Mucosa of descending colon (tissue), 3 donors: ENCODE results near the gene TOMM5. TPM values are rescaled to one million over a fixed set of nuclear protein-coding genes. Genes with fewer than 3 reads are reported as not detected.

ENCODE experiments used
- ATAC-seq: fragments of 200-7000 bp; cut with Tn5 transposase; one replicate; pipeline ENCODE4 v1.9.1; 2020; ENCODE audit warnings: mild to moderate bottlenecking, moderate library complexity
- DNase-seq, 3 donors: peaks; one replicate each; pipeline ENCODE4 v3.0.0-alpha.2; 2020
- H3K36me3 ChIP-seq: fragments of 200-600 bp; one replicate; pipeline ENCODE4 v1.8.0; 2021; ENCODE audit warnings: low read depth, mild to moderate bottlenecking
- H3K4me1 ChIP-seq: fragments of 200-600 bp; one replicate; pipeline ENCODE4 v1.8.0; 2021; ENCODE audit warnings: low read depth, mild to moderate bottlenecking
- H3K4me3 ChIP-seq: fragments of 200-600 bp; one replicate; pipeline ENCODE4 v1.8.0; 2021; ENCODE audit warnings: mild to moderate bottlenecking
- H3K9me3 ChIP-seq: fragments of 200-600 bp; one replicate; pipeline ENCODE4 v1.8.0; 2021; ENCODE audit warnings: mild to moderate bottlenecking
- intact Hi-C, 2 donors: fragments of 100-400 bp; cut with DNase I in 1 of 2; cut with micrococcal nuclease in 1 of 2; formaldehyde crosslinking; loops; one replicate each; pipeline versions ENCODE4 v1.11.0 to v1.11.1; 2022; cut with DNase I, micrococcal nuclease
- total RNA-seq, 3 donors: library from RNA; stranded (reverse); fragmentation: NEBNext Ultra II Directional in 2 of 3; extraction: Animal tissue kit (Norgen Biotek cat#: 25700) in 2 of 3; gene quantifications; one replicate each; pipeline versions ENCODE4 v1.2.1 to v1.2.4, GENCODE V29; 2021 to 2023
- TF ChIP-seq, protein P1 (sequence below): fragments of 200-600 bp; IDR thresholded peaks from one replicate; pipeline ENCODE4 v1.8.0; 2022; ENCODE audit warnings: antibody characterized with exemption, mild to moderate bottlenecking
- donor health status: DM: no; HTN: no; CAD: no; lungs with moderate emphysema.
- donor health status: DM: no; HTN: no; CAD: no.
- donor health status: DM: no; HTN: yes; CAD: no.

Gene TOMM5
- total RNA-seq, 3 donors from 2014 or later, result 45.6 to 72.9 (median 68.1) TPM

GRCh38 chr9:37561682-37562081 is 30.7 kb downstream of the TOMM5 start:
- TF ChIP-seq, protein P1, sequence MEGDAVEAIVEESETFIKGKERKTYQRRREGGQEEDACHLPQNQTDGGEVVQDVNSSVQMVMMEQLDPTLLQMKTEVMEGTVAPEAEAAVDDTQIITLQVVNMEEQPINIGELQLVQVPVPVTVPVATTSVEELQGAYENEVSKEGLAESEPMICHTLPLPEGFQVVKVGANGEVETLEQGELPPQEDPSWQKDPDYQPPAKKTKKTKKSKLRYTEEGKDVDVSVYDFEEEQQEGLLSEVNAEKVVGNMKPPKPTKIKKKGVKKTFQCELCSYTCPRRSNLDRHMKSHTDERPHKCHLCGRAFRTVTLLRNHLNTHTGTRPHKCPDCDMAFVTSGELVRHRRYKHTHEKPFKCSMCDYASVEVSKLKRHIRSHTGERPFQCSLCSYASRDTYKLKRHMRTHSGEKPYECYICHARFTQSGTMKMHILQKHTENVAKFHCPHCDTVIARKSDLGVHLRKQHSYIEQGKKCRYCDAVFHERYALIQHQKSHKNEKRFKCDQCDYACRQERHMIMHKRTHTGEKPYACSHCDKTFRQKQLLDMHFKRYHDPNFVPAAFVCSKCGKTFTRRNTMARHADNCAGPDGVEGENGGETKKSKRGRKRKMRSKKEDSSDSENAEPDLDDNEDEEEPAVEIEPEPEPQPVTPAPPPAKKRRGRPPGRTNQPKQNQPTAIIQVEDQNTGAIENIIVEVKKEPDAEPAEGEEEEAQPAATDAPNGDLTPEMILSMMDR, result no peak
- H3K4me1 ChIP-seq, result no peaks in the 10 kb centered on the region
- no peak overlapping the region for H3K4me3 ChIP-seq
- intact Hi-C loops, result no loop called here
- H3K9me3 ChIP-seq, result peaks cover 8% of the 10 kb centered on the region
- no peak for DNase-seq
- no peak for ATAC-seq
- H3K36me3 ChIP-seq, result no peaks in the 10 kb centered on the region

- no peaks in the 10 kb centered on the region for H3K4me1 ChIP-seq
- no peak overlapping the region for H3K4me3 ChIP-seq
- DNase-seq, result no peak
- intact Hi-C loops, result no loop called here
- H3K36me3 ChIP-seq, result no peaks in the 10 kb centered on the region
- no peak for ATAC-seq
- peaks cover 8% of the 10 kb centered on the region for H3K9me3 ChIP-seq
- TF ChIP-seq, protein P1, result no peak
Measured at GRCh38 chr9:37559855-37560592, 32.4 kb downstream of the TOMM5 start.

DNA sequence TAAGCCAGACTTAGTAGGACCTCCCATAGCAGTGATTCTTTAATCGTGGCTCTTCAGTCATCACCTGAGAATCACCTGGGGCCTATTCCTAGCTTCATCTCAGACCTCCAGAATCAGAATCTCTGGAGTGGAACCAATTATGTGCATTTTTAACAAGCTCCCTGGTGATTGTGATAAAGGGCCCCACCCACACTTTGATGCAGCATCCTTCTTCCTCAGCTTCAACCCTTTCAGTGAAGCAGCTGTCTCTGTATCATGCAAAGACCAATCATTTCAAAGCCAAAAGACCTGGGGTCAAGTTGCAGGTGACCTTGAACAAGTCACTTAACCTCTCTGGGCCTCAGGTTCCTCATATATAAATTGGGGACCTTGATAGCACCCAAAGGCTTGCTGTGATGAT is 33.3 kb downstream of the TOMM5 start:
- no peaks in the 10 kb centered on the region for H3K4me1 ChIP-seq
- TF ChIP-seq, protein P1, result no peak
- no peak overlapping the region for H3K4me3 ChIP-seq
- ATAC-seq (no peak), DNase-seq (no peak)
- H3K36me3 ChIP-seq, result no peaks in the 10 kb centered on the region
- peaks cover 3% of the 10 kb centered on the region for H3K9me3 ChIP-seq
- intact Hi-C loops, result no loop called here

DNA sequence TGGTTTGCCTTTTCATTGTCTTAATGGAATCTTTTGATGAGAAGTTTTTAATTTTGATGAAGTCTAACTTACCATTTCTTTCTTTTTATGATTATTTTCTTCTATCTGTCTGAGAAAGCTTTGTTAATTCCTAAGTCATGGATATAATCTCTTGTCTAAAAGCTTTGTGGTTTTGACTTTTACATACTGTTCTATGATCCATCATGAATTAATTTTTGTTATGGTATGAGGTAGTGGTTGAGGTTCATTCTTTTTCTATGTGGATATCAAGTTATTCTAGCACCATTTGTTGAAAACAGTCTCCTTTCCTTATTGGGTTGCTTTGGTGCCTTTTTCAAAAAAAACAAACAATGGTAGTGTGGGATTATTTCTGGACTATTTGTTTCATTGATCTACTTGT is 36.6 kb downstream of the TOMM5 start:
- Histone ChIP-seq H3K36me3 (no peaks in the 10 kb centered on the region), H3K9me3 (no peaks in the 10 kb centered on the region), H3K4me1 (no peaks in the 10 kb centered on the region), H3K4me3 (no peak overlapping the region)
- ATAC-seq, result no peak
- intact Hi-C loops, result no loop called here
- TF ChIP-seq, protein P1, result no peak
- no peak for DNase-seq

DNA sequence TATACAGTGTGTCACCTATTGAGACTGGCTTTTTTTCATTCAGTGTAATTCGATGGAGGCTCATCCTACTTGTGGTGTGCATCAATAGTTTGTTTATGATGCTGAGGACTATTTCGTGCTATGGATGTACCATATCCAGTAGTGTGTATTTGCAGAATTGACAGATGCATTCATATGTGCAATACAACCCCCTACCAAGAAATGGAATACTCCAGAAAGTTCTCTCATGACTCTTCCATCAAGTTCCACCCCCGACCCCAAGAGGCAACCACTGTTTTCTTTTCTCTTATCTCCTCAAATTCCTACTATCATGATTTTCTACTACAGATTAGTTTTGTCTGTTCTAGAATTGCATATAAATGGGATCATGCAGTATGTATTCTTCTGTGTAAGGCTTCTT is 38.1 kb downstream of the TOMM5 start:
- H3K4me3 ChIP-seq, result no peak overlapping the region
- ATAC-seq (no peak), DNase-seq (no peak)
- H3K36me3 ChIP-seq, result no peaks in the 10 kb centered on the region
- intact Hi-C loops, result no loop called here
- H3K4me1 ChIP-seq, result no peaks in the 10 kb centered on the region
- TF ChIP-seq, protein P1, result no peak
- H3K9me3 ChIP-seq, result no peaks in the 10 kb centered on the region

- no peak for ATAC-seq
- intact Hi-C loops, result no loop called here
- no peaks in the 10 kb centered on the region for H3K36me3 ChIP-seq
Measured at GRCh38 chr9:37551888-37552287, 40.5 kb downstream of the TOMM5 start.

More at GRCh38 chr9:37551888-37552287, 40.5 kb downstream of the TOMM5 start:
- TF ChIP-seq, protein P1, result no peak
- no peak for DNase-seq
- Histone ChIP-seq H3K9me3 (no peaks in the 10 kb centered on the region), H3K4me3 (no peak overlapping the region), H3K4me1 (no peaks in the 10 kb centered on the region)
